Islet of Langerhans (tissue), 1 donor: ENCODE measurements around the gene TH.
"Not testable (repeated sequence)": the region's sequence is repeated elsewhere in the genome, so short reads cannot be mapped to it uniquely, and the experiment has no call there.

ENCODE experiments used
- FAIRE-seq: peaks from one replicate; lab custom pipeline; 2011; peaks lifted over from hg19 to GRCh38; lab: Jason Lieb, UNC

TH gene

GRCh38 chr11:2129699-2130366 lies 41.8 kb downstream of the TH start:
- no peak for FAIRE-seq

- no peak for FAIRE-seq
Observed at GRCh38 chr11:2129308-2129698, 42.3 kb downstream of the TH start.

GRCh38 chr11:2128511-2129307 lies 42.9 kb downstream of the TH start:
- FAIRE-seq: no peak

- FAIRE-seq: no peak
Observed at GRCh38 chr11:2128130-2128510, 43.5 kb downstream of the TH start.

- FAIRE-seq: no peak
Observed at GRCh38 chr11:2127482-2128129, 44.0 kb downstream of the TH start.

- FAIRE-seq: no peak
Observed at GRCh38 chr11:2126520-2127085, 45.0 kb downstream of the TH start.

GRCh38 chr11:2124736-2125484 lies 46.7 kb downstream of the TH start:
- not testable (repeated sequence) for FAIRE-seq

GRCh38 chr11:2123628-2123960 lies 48.0 kb downstream of the TH start:
- no peak for FAIRE-seq

- no peak for FAIRE-seq
Observed at GRCh38 chr11:2122907-2123627, 48.5 kb downstream of the TH start.

- FAIRE-seq: no peak
Observed at GRCh38 chr11:2122222-2122906, 49.3 kb downstream of the TH start.

- no peak for FAIRE-seq
Observed at GRCh38 chr11:2121227-2122130, 50.1 kb downstream of the TH start.

- no peak for FAIRE-seq
Observed at GRCh38 chr11:2120359-2121100, 51.1 kb downstream of the TH start.

GRCh38 chr11:2118677-2119076 lies 52.9 kb downstream of the TH start:
- FAIRE-seq: no peak

GRCh38 chr11:2116680-2117079 lies 54.9 kb downstream of the TH start:
- no peak for FAIRE-seq

GRCh38 chr11:2115308-2115707 lies 56.3 kb downstream of the TH start:
- no peak for FAIRE-seq

GRCh38 chr11:2114430-2115241 lies 57.0 kb downstream of the TH start:
- FAIRE-seq: no peak
